Activated CD4-positive, alpha-beta T cell treated with anti-CD3 and anti-CD28 coated beads, Interleukin-2, amount 10 ng/mL, durations not matched to agents 7 days and 5 days (primary cell): Measurements from ENCODE around the gene UQCC5. TPM values are rescaled to one million over a fixed set of nuclear protein-coding genes. Genes with fewer than 3 reads are reported as not detected.

Experiments used
- CTCF ChIA-PET: fragments of 350-600 bp; sonication (Branson Sonifier 250); formaldehyde crosslinking; loops from one replicate; lab custom pipeline; 2021; ENCODE audit warnings: antibody characterized with exemption; lab: Charles Lee
- POLR2A ChIA-PET: fragments of 350-600 bp; sonication (Branson Sonifier 250); formaldehyde crosslinking; loops from one replicate; lab custom pipeline; 2021; ENCODE audit warnings: antibody characterized with exemption; lab: Charles Lee
- DNase-seq: peaks from one replicate; pipeline ENCODE4 v3.0.0-alpha.2; 2020
- H3K27ac Mint-ChIP-seq: one replicate; pipeline ENCODE4 v1.8.0; 2021; ENCODE audit warnings: mild to moderate bottlenecking, moderate library complexity, mixed read lengths
- H3K27me3 Mint-ChIP-seq: one replicate; pipeline ENCODE4 v1.8.0; 2021; ENCODE audit warnings: mixed read lengths
- H3K36me3 Mint-ChIP-seq: one replicate; pipeline ENCODE4 v1.8.0; 2021; ENCODE audit warnings: low read depth, mixed read lengths
- H3K4me1 Mint-ChIP-seq: one replicate; pipeline ENCODE4 v1.8.0; 2021; ENCODE audit warnings: mixed read lengths
- H3K4me3 Mint-ChIP-seq: one replicate; pipeline ENCODE4 v1.8.0; 2021; ENCODE audit warnings: mild to moderate bottlenecking, moderate library complexity, mixed read lengths
- H3K9me3 Mint-ChIP-seq: one replicate; pipeline ENCODE4 v1.8.0; 2021; ENCODE audit warnings: mixed read lengths
- total RNA-seq, 2 experiments: library from RNA; stranded (reverse); gene quantifications; one replicate each; pipeline ENCODE4 v1.2.3, GENCODE V29; 2021

The UQCC5 gene
- total RNA-seq, 2 experiments from 2014 or later = 8.5 to 11.7 TPM

DNA sequence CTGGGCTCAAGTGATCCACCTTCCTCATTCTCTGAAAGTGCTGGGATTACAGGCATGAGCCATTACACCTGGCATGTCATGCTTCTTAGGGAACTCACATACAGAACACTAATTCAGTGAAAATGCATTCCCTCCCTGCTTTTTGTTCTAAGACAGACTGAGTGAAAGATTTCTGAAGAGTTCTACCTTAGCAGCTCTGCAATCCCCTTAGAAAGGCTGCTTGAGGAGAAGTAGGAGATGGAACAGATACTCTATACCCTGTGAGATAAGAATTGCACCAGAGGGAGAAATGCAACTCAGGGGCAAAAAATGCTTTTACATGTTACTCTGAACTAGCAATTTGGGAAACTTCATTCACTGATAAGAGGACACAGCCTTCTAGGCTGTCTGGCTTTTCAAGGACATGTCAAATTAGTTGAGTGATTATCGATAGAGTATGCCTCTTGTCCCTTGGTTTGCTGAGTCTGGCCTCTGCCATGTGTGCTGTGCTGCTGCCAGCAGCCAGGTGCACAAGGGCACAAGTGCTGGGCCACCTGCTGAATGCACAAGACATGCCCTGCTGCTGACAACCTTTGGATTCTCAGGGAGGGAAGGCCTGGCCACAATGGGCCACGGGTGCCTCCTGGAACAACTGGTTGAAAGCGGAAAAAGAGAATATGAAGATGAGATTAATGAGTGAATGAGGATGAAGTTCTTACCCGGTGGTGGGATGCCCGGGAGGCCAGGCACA is 17.8 kb downstream of the UQCC5 start:
- Mint-ChIP-seq H3K9me3 (no peaks in the 10 kb centered on the region), H3K36me3 (peaks cover 37% of the 10 kb centered on the region), H3K27ac (no peak overlapping the region), H3K27me3 (no peaks in the 10 kb centered on the region), H3K4me3 (no peak overlapping the region), H3K4me1 (peaks cover 2% of the 10 kb centered on the region)
- DNase-seq = no peak
- POLR2A ChIA-PET = no interaction called here
- CTCF ChIA-PET = no interaction called here

DNA sequence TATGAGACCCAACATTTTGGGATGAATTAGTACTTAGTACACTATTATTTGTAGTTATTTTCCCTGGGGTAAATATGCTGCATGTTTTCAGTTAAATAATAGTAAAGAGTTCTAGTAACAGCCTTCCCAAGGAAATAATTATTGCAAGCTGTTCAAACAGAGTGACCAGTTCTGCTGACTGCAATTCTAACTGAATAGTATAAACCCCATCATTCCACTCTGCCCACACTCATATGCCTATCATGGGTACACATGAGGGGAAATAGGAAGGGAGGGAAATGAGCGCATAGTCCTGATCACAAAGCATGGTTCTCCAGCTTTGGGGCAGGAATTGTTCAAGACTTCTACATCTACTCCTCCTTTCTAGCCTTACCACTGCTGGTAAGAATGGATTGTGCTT is 18.7 kb downstream of the UQCC5 start:
- H3K9me3 Mint-ChIP-seq = no peaks in the 10 kb centered on the region
- H3K4me1 Mint-ChIP-seq = no peaks in the 10 kb centered on the region
- H3K27ac Mint-ChIP-seq = no peak overlapping the region
- H3K36me3 Mint-ChIP-seq = peaks cover 44% of the 10 kb centered on the region
- CTCF ChIA-PET = interaction anchor here (0.6 kb wide), 1 partner anchor 77 kb away, joined by 4 read pairs; no protein-coding TSS in a partner anchor
- POLR2A ChIA-PET = no interaction called here
- no peaks in the 10 kb centered on the region for H3K27me3 Mint-ChIP-seq
- no peak overlapping the region for H3K4me3 Mint-ChIP-seq
- no peak for DNase-seq

DNA sequence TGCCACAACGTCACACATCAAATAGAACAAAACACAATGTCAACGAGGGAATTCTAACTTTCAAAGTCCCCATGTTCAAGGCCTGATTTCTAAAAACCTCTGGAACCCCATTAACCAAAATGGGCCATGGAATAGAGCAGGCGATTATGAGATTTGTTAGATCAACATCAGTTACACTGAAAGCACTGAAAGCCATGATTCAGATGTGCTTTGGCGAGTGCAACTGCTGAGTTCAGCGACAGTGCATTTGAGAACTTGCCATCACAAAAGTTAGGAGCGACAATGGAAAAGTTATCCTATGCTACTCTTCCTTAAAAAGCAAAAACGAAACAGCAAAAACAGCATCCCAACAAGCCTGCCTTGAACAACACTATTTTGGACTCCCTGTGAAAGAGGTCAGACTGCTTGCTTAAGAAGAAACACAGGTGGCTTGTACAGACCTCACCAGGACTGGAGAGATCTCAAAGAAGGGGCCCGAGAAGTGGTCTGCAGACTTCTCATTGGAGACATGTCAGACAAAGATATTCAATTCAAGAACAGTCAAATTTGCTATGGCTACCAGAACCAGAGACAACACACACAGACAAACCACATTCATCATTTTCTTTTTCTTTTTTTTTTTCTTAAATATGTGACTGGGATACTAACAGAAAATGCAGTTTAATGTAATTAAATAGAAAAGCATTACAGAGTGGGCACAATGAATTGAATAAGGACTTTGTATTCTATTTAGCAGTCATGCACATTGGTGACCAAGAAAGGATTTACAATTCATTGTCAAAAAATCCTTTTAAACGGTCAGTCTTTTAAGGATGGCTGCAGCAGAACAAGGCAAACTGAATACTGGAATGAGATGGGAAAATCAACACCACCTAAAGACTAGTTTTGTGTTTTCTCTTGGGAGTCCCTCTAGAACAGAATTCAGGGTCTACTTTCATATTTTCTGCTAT is 20.9 kb downstream of the UQCC5 start:
- ChIA-PET POLR2A (no interaction called here), CTCF (no interaction called here)
- H3K27ac Mint-ChIP-seq = no peak overlapping the region
- no peak overlapping the region for H3K4me3 Mint-ChIP-seq
- peaks cover 51% of the 10 kb centered on the region for H3K36me3 Mint-ChIP-seq
- H3K27me3 Mint-ChIP-seq = no peaks in the 10 kb centered on the region
- no peak for DNase-seq
- no peaks in the 10 kb centered on the region for H3K4me1 Mint-ChIP-seq
- H3K9me3 Mint-ChIP-seq = no peaks in the 10 kb centered on the region

DNA sequence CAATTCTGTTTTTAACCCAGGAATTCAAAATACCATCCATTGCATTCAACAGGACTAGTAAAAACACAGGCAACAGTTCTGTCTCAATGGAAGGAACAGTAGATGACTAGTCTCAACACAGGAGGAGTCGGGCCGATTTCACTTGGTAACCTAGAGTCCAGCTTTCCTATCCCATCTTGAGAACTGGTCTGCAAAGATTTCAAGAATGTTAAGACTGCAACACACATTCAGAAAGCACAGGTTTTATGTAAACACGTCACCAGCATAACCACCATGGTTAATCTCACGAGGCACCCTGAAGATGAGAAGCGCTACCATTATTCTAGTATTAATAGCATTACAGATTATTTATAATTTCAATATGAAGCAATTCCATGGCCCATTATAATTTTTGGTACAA is 22.0 kb downstream of the UQCC5 start:
- Mint-ChIP-seq H3K36me3 (peaks cover 58% of the 10 kb centered on the region), H3K27me3 (no peaks in the 10 kb centered on the region), H3K4me1 (no peaks in the 10 kb centered on the region), H3K4me3 (no peak overlapping the region), H3K9me3 (no peaks in the 10 kb centered on the region), H3K27ac (no peak overlapping the region)
- DNase-seq = no peak
- POLR2A ChIA-PET = no interaction called here
- CTCF ChIA-PET = interaction anchor here (1.3 to 1.4 kb wide), 2 partner anchors 12 to 22 kb away, joined by 3 read pairs; no protein-coding TSS in a partner anchor

DNA sequence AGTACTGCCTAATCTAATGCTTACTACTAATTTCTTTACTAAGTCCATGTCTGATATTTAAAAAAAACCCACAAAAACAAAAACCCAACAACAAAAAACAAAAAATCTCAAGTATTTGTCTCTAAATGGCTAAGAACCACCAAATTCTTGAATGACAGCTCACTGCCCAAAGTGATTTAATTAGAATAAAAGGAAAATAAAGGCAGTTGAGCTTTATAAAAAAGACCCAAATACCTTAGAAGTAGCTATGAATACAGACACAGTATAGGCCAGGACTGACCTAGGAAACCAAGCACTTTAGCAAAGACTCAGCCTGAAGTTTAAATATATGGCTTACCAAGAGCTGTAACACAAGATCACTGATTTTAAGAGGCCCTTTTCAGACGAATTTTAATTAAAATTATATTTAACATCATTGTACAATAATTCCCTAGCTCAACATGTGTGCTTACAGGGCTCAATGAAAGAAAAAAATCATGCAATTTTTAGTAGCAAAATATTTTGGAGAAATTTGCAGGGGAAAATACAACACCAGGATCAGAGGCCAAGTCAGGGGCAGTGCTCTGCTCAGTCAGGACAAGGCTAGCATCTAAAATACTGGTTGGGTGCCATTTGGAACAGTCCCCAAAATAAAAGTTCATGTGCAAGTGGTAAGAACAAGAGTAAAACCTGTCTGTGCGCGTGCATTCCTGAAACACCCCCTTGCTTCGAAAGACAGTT is 24.8 kb downstream of the UQCC5 start:
- Mint-ChIP-seq H3K36me3 (peaks cover 51% of the 10 kb centered on the region), H3K4me3 (no peak overlapping the region), H3K27me3 (no peaks in the 10 kb centered on the region), H3K9me3 (no peaks in the 10 kb centered on the region), H3K27ac (no peak overlapping the region), H3K4me1 (no peaks in the 10 kb centered on the region)
- no peak for DNase-seq
- POLR2A ChIA-PET = interaction anchor here (0.7 kb wide), 2 partner anchors 224 to 541 kb away, joined by 5 to 8 read pairs; no protein-coding TSS in a partner anchor
- CTCF ChIA-PET = no interaction called here

DNA sequence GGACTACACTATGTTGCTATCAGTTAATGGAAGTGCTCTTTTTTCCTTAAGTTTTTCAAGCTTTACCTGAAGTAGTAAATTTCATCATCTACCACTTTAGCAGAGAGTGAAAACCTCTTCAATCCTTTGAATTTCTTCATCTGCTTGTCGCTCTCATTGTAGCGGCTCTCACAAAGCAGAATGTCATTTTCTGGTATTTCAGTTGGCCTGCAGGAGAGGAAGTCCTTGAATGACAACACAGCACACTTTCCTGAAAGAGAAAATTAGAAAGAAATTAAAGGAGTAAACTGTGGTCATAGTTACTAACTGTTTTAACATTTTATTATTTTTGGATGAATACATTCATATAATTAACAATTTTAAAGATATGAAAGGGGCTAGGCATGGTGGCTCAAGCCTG is 27.6 kb downstream of the UQCC5 start:
- Mint-ChIP-seq H3K27me3 (no peaks in the 10 kb centered on the region), H3K9me3 (no peaks in the 10 kb centered on the region), H3K27ac (no peak overlapping the region), H3K4me3 (no peak overlapping the region), H3K36me3 (peaks cover 43% of the 10 kb centered on the region), H3K4me1 (no peaks in the 10 kb centered on the region)
- CTCF ChIA-PET = no interaction called here
- POLR2A ChIA-PET = no interaction called here
- DNase-seq = no peak

DNA sequence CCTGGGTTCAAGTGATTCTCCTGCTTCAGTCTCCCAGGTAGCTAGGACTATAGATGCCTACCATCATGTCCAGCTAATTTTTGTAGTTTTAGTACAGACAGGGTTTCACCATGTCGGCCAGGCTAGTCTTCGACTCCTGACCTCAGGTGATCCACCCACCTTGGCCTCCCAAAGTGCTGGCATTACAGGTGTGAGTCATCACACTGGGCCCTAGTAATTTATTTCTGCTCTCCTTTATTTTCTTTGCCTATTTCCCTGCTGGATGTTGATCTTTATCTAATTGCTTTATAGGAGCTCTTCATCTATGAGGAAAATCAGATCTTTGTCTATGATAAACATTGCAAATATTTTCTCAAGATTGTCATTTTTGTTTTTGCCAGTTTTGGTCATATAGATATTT is 31.7 kb downstream of the UQCC5 start:
- Mint-ChIP-seq H3K9me3 (no peaks in the 10 kb centered on the region), H3K27ac (no peak overlapping the region), H3K4me3 (no peak overlapping the region), H3K4me1 (no peaks in the 10 kb centered on the region), H3K27me3 (no peaks in the 10 kb centered on the region), H3K36me3 (peaks cover 22% of the 10 kb centered on the region)
- ChIA-PET CTCF (no interaction called here), POLR2A (no interaction called here)
- DNase-seq = no peak

DNA sequence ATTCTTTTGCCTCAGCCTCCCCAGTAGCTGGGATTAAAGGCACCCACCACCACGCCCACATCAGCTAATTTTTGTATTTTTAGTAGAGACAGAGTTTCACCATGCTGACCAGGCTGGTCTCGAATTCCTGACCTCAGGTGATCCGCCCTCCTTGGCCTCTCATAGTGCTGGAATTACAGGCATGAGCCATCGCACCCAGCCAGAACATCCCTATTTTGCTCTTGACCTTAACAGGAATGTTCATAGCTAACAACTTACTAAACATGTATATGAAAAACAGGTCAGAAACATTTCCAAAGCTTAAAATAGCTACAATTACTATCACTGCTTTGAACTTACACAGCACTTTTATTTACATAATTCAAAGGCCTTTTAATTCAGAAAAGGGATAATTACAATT is 33.7 kb downstream of the UQCC5 start:
- H3K36me3 Mint-ChIP-seq = peaks cover 31% of the 10 kb centered on the region
- ChIA-PET CTCF (no interaction called here), POLR2A (interaction anchor here (0.6 kb wide), 1 partner anchor 33 kb away, joined by 3 read pairs; no protein-coding TSS in a partner anchor)
- no peak overlapping the region for H3K27ac Mint-ChIP-seq
- DNase-seq = no peak
- H3K9me3 Mint-ChIP-seq = no peaks in the 10 kb centered on the region
- H3K27me3 Mint-ChIP-seq = no peaks in the 10 kb centered on the region
- H3K4me3 Mint-ChIP-seq = no peak overlapping the region
- no peaks in the 10 kb centered on the region for H3K4me1 Mint-ChIP-seq

DNA sequence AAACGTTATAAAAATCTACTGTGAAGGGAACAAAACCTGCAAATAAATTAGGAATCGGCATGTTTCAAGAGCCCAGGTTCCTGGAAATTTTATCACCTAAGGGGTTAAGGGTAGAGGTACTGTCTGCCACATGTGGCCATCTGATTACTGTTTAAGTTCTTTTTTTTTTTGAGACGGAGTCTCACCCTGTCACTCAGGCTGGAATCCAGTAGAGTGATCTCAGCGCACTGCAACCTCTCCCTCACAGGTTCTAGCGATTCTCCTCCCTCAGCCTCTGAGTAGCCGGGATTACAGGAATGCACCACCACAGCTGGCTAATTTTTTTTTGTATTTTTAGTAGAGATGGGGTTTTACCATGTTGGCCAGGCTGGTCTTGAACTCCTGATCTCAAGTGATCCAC is 35.8 kb downstream of the UQCC5 start:
- Mint-ChIP-seq H3K36me3 (peaks cover 38% of the 10 kb centered on the region), H3K4me1 (no peaks in the 10 kb centered on the region), H3K4me3 (no peak overlapping the region), H3K27ac (no peak overlapping the region), H3K9me3 (peaks cover 2% of the 10 kb centered on the region), H3K27me3 (no peaks in the 10 kb centered on the region)
- ChIA-PET POLR2A (no interaction called here), CTCF (interaction anchor here (1.1 kb wide), 1 partner anchor 210 kb away, joined by 3 read pairs; no protein-coding TSS in a partner anchor)
- DNase-seq = no peak

DNA sequence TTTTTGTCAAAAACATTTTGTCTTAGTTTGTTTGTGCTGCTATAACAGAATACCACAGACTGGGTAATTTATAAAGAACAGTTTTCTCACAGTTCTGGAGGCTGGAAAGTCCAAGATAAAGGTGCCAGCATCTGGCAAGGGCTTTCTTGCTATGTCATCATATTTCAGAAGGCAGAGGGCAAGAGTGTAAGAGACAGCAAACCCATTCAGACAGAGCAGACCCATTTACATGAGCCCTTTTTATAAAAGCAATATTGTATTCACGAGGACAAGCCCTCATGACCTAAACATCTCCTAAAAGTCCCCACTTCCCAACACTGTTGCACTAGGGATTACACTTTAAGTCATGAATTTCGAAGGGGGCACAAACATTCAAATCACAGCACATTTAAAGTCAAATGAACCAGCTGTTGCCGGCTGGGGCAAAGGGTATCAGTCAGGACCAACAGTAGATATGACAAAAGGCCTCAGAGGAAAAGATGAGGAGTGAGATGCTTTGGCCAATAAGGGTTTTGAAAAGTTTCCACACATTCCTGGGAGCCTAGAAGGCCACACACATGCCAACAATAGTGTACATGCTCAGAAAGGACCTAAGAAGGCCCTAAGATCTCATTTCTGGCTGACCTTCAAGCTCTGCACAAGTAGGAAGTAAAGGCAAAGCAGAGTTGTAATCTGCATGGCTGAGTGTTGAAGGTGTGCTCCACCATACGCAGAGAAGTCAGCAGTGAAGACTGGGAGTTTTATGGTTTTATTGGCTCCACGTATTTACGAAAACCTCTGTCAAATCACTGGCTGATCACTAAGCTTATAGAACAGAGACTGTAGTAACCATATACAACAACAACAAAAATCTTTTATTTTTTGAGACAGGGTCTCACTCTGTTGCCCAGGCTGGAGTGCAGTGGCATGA is 37.9 kb downstream of the UQCC5 start:
- no peak for DNase-seq
- ChIA-PET CTCF (interaction anchor here (1.1 kb wide), 1 partner anchor 17 kb away, joined by 3 read pairs; no protein-coding TSS in a partner anchor), POLR2A (no interaction called here)
- no peaks in the 10 kb centered on the region for H3K4me1 Mint-ChIP-seq
- no peak overlapping the region for H3K4me3 Mint-ChIP-seq
- no peak overlapping the region for H3K27ac Mint-ChIP-seq
- H3K36me3 Mint-ChIP-seq = peaks cover 50% of the 10 kb centered on the region
- H3K27me3 Mint-ChIP-seq = no peaks in the 10 kb centered on the region
- peaks cover 2% of the 10 kb centered on the region for H3K9me3 Mint-ChIP-seq
